Measurements from ENCODE around the gene MOV10. TPM values are rescaled to one million over a fixed set of nuclear protein-coding genes. Genes with fewer than 3 reads are reported as not detected.
"Not testable (repeated sequence)": the region's sequence is repeated elsewhere in the genome, so short reads cannot be mapped to it uniquely, and the experiment has no call there.

Gene MOV10
- total and polyA plus RNA-seq, 9 of the 15 experiments (the other 6 are each of a cell fraction or from before 2014, with no cell fraction given) = 16.7 to 105 (median 49.5) TPM

DNA sequence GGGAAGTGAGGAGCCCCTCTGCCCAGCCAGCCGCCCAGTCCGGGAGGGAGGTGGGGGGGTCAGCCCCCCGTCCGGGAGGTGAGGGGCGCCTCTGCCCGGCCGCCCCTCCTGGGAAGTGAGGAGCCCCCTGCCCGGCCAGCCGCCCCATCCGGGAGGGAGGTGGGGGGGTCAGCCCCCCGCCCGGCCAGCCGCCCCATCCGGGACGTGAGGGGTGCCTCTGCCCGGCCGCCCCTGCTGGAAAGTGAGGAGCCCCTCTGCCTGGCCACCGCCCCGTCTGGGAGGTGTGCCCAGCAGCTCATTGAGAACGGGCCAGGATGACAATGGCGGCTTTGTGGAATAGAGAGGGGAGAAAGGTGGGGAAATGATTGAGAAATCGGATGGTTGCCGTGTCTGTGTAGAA is 34.0 kb upstream of the MOV10 start:
- H3K9me1 ChIP-seq (ENCODE audit: control insufficient read depth, insufficient read depth, low read length); H2AFZ ChIP-seq (ENCODE audit: low read depth, low read length); POLR2A ChIA-PET; H3K4me3 ChIP-seq; H3K27ac ChIP-seq (ENCODE audit: extremely low read depth, low read depth, low read length); DNase-seq (ENCODE audit: extremely low read depth in 1 of 4, low spot score in 3 of 4); FAIRE-seq; intact Hi-C loops (cut with micrococcal nuclease); ATAC-seq; BruUV-seq (replicated peaks); in situ Hi-C loops (cut with MboI); H3K9me3 ChIP-seq (replicated peaks; ENCODE audit: control insufficient read depth, insufficient read depth, low read depth, low read length); H3K9ac ChIP-seq (ENCODE audit: insufficient read depth in 1 of 2, low read depth in 2 of 2, low read length in 2 of 2); CTCF ChIA-PET (ENCODE audit: low intra/inter-chr PET ratio); H3K27me3 ChIP-seq (ENCODE audit: control insufficient read depth in 2 of 2, insufficient read depth in 2 of 2, low read length in 2 of 2); H3K4me2 ChIP-seq (ENCODE audit: insufficient read depth, low read length): not testable (repeated sequence)
- WGBS (ENCODE audit: insufficient coverage, low coverage, missing lambda C conversion rate) = 83% methylated on average over 6 of the region's 23 CpGs
- peaks cover 83% of the 10 kb centered on the region for H3K79me2 ChIP-seq (ENCODE audit: control insufficient read depth, insufficient read depth, low read length)
- peaks cover 44% of the 10 kb centered on the region for H3K36me3 ChIP-seq (ENCODE audit: control insufficient read depth, insufficient read depth, low read length)
- H4K20me1 ChIP-seq (replicated peaks; ENCODE audit: control insufficient read depth, insufficient read depth, low read length) = peaks cover 20% of the 10 kb centered on the region
- H3K4me1 ChIP-seq (replicated peaks in 1 of 2; ENCODE audit: control insufficient read depth in 2 of 2, insufficient read depth in 2 of 2, low read length in 2 of 2) = peaks cover 5 to 11% of the 10 kb centered on the region in 2 experiments; a peak in 3 of 5 replicates
- TF ChIP-seq POLR2G (IDR thresholded peaks at IDR 0.05; ENCODE audit: low read depth, low read length) = 0 out of 2 replicates have a peak, but pooled peaks have one; percentile 29

DNA sequence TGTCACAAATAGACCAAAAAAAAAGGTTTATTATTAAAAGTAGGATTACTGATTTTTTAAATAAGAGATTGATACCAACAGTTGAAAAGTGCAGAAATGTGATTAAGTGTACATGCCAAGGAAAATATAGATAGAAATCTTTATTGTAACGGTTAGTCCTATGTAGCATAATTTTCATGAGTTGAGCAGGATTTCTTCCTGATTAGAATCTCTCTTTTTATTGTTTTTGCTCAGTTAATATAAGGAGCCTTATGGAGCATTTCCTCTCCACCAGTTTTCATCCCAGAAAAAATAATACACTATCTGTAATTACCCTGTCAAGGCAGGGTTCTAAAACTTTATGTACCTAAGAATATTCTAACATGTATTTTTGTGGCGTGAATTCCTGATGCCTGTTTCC is 31.4 kb upstream of the MOV10 start:
- Histone ChIP-seq H3K36me3 (ENCODE audit: control insufficient read depth, insufficient read depth, low read length) (peaks cover 58% of the 10 kb centered on the region), H3K79me2 (ENCODE audit: control insufficient read depth, insufficient read depth, low read length) (peaks cover 83% of the 10 kb centered on the region), H3K4me1 (replicated peaks in 1 of 2; ENCODE audit: control insufficient read depth in 2 of 2, insufficient read depth in 2 of 2, low read length in 2 of 2) (peaks cover 0 to 3% of the 10 kb centered on the region in 2 experiments; a peak in 1 of 5 replicates), H3K9me1 (ENCODE audit: control insufficient read depth, insufficient read depth, low read length) (peaks cover 3% of the 10 kb centered on the region), H3K27me3 (ENCODE audit: control insufficient read depth in 2 of 2, insufficient read depth in 2 of 2, low read length in 2 of 2) (no peaks in the 10 kb centered on the region), H3K4me2 (ENCODE audit: insufficient read depth, low read length) (no peak overlapping the region), H3K4me3 (no peak overlapping the region), H3K9ac (ENCODE audit: insufficient read depth in 1 of 2, low read depth in 2 of 2, low read length in 2 of 2) (no peak overlapping the region), H2AFZ (ENCODE audit: low read depth, low read length) (no peak overlapping the region), H3K9me3 (replicated peaks; ENCODE audit: control insufficient read depth, insufficient read depth, low read depth, low read length) (no peaks in the 10 kb centered on the region), H4K20me1 (replicated peaks; ENCODE audit: control insufficient read depth, insufficient read depth, low read length) (peaks cover 4% of the 10 kb centered on the region; the same call in 1 of the 2 replicates), H3K27ac (ENCODE audit: extremely low read depth, low read depth, low read length) (no peak overlapping the region)
- ChIA-PET CTCF (ENCODE audit: low intra/inter-chr PET ratio) (no interaction called here), POLR2A (interaction anchor here (0.8 to 3.1 kb wide), 3 partner anchors 8 to 30 kb away, joined by 3 to 8 read pairs (median 4); no protein-coding TSS in a partner anchor)
- no TSS peak for BruUV-seq (replicated peaks)
- intact Hi-C loops (cut with micrococcal nuclease) = no loop called here
- WGBS (ENCODE audit: insufficient coverage, low coverage, missing lambda C conversion rate) = 75% methylated on average over 2 of the region's 2 CpGs
- no peak for DNase-seq (ENCODE audit: extremely low read depth in 1 of 4, low spot score in 3 of 4)
- ATAC-seq = no peak
- in situ Hi-C loops (cut with MboI) = no loop called here
- no peak for FAIRE-seq
- TF ChIP-seq, protein P1, sequence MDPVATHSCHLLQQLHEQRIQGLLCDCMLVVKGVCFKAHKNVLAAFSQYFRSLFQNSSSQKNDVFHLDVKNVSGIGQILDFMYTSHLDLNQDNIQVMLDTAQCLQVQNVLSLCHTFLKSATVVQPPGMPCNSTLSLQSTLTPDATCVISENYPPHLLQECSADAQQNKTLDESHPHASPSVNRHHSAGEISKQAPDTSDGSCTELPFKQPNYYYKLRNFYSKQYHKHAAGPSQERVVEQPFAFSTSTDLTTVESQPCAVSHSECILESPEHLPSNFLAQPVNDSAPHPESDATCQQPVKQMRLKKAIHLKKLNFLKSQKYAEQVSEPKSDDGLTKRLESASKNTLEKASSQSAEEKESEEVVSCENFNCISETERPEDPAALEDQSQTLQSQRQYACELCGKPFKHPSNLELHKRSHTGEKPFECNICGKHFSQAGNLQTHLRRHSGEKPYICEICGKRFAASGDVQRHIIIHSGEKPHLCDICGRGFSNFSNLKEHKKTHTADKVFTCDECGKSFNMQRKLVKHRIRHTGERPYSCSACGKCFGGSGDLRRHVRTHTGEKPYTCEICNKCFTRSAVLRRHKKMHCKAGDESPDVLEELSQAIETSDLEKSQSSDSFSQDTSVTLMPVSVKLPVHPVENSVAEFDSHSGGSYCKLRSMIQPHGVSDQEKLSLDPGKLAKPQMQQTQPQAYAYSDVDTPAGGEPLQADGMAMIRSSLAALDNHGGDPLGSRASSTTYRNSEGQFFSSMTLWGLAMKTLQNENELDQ (CRISPR knock-in tag; IDR thresholded peaks at IDR 0.05; ENCODE audit: borderline replicate concordance) = no peak
- TF ChIP-seq, protein P2, sequence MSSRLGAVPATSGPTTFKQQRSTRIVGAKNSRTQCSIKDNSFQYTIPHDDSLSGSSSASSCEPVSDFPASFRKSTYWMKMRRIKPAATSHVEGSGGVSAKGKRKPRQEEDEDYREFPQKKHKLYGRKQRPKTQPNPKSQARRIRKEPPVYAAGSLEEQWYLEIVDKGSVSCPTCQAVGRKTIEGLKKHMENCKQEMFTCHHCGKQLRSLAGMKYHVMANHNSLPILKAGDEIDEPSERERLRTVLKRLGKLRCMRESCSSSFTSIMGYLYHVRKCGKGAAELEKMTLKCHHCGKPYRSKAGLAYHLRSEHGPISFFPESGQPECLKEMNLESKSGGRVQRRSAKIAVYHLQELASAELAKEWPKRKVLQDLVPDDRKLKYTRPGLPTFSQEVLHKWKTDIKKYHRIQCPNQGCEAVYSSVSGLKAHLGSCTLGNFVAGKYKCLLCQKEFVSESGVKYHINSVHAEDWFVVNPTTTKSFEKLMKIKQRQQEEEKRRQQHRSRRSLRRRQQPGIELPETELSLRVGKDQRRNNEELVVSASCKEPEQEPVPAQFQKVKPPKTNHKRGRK (tag; IDR thresholded peaks at IDR 0.05) = no peak
- no peak for TF ChIP-seq ADNP (tag; IDR thresholded peaks at IDR 0.05)
- no peak for TF ChIP-seq ZNF316 (IDR thresholded peaks at IDR 0.05)
- TF ChIP-seq ZNF165 (CRISPR knock-in tag; IDR thresholded peaks at IDR 0.05; ENCODE audit: borderline replicate concordance) = no peak
- TF ChIP-seq COPS2 (conservative IDR thresholded peaks at IDR 0.05) = no peak
